Measurements from ENCODE around the gene FBP1.
A peak's percentile ranks its signal among the peaks of the same experiment; 100 is the strongest.

FBP1 gene

DNA sequence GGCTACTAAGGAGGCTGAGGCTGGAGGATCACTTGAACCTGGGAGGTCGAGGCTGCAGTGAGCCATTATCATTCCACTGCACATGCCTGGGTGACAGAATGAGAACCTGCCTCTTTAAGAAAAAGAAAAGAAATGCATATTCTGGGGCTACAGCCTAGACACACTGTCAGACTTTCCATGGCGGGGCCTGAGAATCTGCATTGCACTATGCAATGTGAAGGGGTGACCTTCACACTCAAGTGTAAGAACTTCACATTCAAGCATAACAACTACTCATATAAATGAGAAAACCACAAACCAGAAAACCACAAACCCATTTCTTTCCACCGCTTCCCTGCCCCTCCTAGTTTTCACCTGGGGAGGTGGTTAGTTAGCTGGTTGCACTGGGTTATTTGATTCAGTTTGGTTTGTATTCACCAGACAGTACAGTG, 27.7 kb downstream of the FBP1 start:
- Histone ChIP-seq H3K9me2 (ENCODE audit: low read depth, low read length) (no peaks in the 10 kb centered on the region), H3F3A (ENCODE audit: insufficient read depth, low read length) (no peaks in the 10 kb centered on the region), H3K4me1 (ENCODE audit: insufficient read depth, low read length, severe bottlenecking) (peaks cover 20% of the 10 kb centered on the region), H3K79me2 (ENCODE audit: insufficient read depth, low read length) (no peaks in the 10 kb centered on the region), H3K9ac (ENCODE audit: low read length) (no peak overlapping the region), H3K27me3 (ENCODE audit: insufficient read depth, low read length) (no peaks in the 10 kb centered on the region; the same call in 1 of the 2 replicates), H2AFZ (ENCODE audit: low read length) (no peak overlapping the region), H4K20me1 (ENCODE audit: insufficient read depth, low read length) (no peaks in the 10 kb centered on the region), H3K9me3 (ENCODE audit: low read length) (no peaks in the 10 kb centered on the region), H3K27ac (ENCODE audit: low read depth, low read length, poor library complexity, severe bottlenecking) (no peak overlapping the region), H3K36me3 (ENCODE audit: insufficient read depth, low read length) (no peaks in the 10 kb centered on the region), H3K4me3 (ENCODE audit: low read depth, low read length, poor library complexity, severe bottlenecking) (no peak overlapping the region), H3K4me2 (ENCODE audit: low read length) (no peak overlapping the region)
- TF ChIP-seq EZH2 (IDR thresholded peaks at IDR 0.05; ENCODE audit: borderline replicate concordance, low read length): no peak
- TF ChIP-seq, protein P1, sequence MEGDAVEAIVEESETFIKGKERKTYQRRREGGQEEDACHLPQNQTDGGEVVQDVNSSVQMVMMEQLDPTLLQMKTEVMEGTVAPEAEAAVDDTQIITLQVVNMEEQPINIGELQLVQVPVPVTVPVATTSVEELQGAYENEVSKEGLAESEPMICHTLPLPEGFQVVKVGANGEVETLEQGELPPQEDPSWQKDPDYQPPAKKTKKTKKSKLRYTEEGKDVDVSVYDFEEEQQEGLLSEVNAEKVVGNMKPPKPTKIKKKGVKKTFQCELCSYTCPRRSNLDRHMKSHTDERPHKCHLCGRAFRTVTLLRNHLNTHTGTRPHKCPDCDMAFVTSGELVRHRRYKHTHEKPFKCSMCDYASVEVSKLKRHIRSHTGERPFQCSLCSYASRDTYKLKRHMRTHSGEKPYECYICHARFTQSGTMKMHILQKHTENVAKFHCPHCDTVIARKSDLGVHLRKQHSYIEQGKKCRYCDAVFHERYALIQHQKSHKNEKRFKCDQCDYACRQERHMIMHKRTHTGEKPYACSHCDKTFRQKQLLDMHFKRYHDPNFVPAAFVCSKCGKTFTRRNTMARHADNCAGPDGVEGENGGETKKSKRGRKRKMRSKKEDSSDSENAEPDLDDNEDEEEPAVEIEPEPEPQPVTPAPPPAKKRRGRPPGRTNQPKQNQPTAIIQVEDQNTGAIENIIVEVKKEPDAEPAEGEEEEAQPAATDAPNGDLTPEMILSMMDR (IDR thresholded peaks at IDR 0.05; ENCODE audit: low read length): no peak

DNA sequence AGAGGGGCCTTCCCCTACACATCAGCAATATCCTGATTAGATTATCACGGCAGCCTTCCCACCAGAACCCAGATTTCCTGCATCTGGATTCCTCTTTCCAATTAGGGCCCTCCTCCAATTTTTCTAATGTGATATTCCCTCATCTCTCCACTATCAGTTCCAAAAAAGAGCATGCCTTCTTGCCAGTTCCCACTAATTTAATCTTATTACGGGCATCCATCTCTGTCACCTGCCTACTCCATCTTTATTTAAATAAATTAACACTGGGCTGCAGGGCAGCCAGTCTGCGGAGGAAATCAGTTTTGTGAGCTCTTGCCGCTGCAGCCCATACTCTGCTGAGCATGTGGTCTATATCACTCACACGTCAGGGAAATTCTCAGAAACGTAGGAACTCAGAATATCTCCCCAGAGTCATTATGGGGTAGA, 29.1 kb downstream of the FBP1 start:
- no peak overlapping the region for H3K4me3 ChIP-seq (ENCODE audit: low read depth, low read length, poor library complexity, severe bottlenecking)
- TF ChIP-seq EZH2 (IDR thresholded peaks at IDR 0.05; ENCODE audit: borderline replicate concordance, low read length): no peak
- H3K36me3 ChIP-seq (ENCODE audit: insufficient read depth, low read length): no peaks in the 10 kb centered on the region
- peak overlapping the region; percentile 21 for H3K27ac ChIP-seq (ENCODE audit: low read depth, low read length, poor library complexity, severe bottlenecking)
- H3K4me2 ChIP-seq (ENCODE audit: low read length): no peak overlapping the region
- H3K27me3 ChIP-seq (ENCODE audit: insufficient read depth, low read length): no peaks in the 10 kb centered on the region; the same call in 1 of the 2 replicates
- H3K79me2 ChIP-seq (ENCODE audit: insufficient read depth, low read length): no peaks in the 10 kb centered on the region
- H2AFZ ChIP-seq (ENCODE audit: low read length): no peak overlapping the region
- peaks cover 22% of the 10 kb centered on the region for H3K4me1 ChIP-seq (ENCODE audit: insufficient read depth, low read length, severe bottlenecking)
- no peak overlapping the region for H3K9ac ChIP-seq (ENCODE audit: low read length)
- H4K20me1 ChIP-seq (ENCODE audit: insufficient read depth, low read length): no peaks in the 10 kb centered on the region
- no peaks in the 10 kb centered on the region for H3F3A ChIP-seq (ENCODE audit: insufficient read depth, low read length)
- no peaks in the 10 kb centered on the region for H3K9me2 ChIP-seq (ENCODE audit: low read depth, low read length)
- no peaks in the 10 kb centered on the region for H3K9me3 ChIP-seq (ENCODE audit: low read length)

DNA sequence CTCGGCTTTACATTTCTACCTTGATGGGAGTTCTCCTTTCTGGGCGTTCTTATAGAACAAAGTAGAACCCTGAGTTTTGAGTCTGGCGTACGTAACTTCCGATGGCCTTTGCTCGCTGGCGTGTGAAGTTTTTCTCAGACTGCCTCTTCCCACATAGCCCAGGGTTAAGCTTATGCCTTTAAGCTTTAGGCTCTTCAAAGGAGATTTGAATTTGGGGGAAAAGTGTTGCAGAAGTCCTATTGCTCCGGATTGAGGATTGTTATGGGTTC, 32.0 kb downstream of the FBP1 start:
- Histone ChIP-seq H3K4me3 (ENCODE audit: low read depth, low read length, poor library complexity, severe bottlenecking) (no peak overlapping the region), H3K9ac (ENCODE audit: low read length) (no peak overlapping the region), H2AFZ (ENCODE audit: low read length) (no peak overlapping the region), H3F3A (ENCODE audit: insufficient read depth, low read length) (no peaks in the 10 kb centered on the region), H3K9me2 (ENCODE audit: low read depth, low read length) (no peaks in the 10 kb centered on the region), H3K79me2 (ENCODE audit: insufficient read depth, low read length) (no peaks in the 10 kb centered on the region), H3K36me3 (ENCODE audit: insufficient read depth, low read length) (no peaks in the 10 kb centered on the region), H3K27ac (ENCODE audit: low read depth, low read length, poor library complexity, severe bottlenecking) (peak overlapping the region; percentile 54), H3K4me2 (ENCODE audit: low read length) (peak overlapping the region; percentile 9; the same call in 1 of the 2 replicates), H3K27me3 (ENCODE audit: insufficient read depth, low read length) (no peaks in the 10 kb centered on the region), H4K20me1 (ENCODE audit: insufficient read depth, low read length) (no peaks in the 10 kb centered on the region), H3K4me1 (ENCODE audit: insufficient read depth, low read length, severe bottlenecking) (peaks cover 34% of the 10 kb centered on the region), H3K9me3 (ENCODE audit: low read length) (no peaks in the 10 kb centered on the region)
- TF ChIP-seq EZH2 (IDR thresholded peaks at IDR 0.05; ENCODE audit: borderline replicate concordance, low read length): no peak
- TF ChIP-seq, protein P1 (IDR thresholded peaks at IDR 0.05; ENCODE audit: low read length): no peak

DNA sequence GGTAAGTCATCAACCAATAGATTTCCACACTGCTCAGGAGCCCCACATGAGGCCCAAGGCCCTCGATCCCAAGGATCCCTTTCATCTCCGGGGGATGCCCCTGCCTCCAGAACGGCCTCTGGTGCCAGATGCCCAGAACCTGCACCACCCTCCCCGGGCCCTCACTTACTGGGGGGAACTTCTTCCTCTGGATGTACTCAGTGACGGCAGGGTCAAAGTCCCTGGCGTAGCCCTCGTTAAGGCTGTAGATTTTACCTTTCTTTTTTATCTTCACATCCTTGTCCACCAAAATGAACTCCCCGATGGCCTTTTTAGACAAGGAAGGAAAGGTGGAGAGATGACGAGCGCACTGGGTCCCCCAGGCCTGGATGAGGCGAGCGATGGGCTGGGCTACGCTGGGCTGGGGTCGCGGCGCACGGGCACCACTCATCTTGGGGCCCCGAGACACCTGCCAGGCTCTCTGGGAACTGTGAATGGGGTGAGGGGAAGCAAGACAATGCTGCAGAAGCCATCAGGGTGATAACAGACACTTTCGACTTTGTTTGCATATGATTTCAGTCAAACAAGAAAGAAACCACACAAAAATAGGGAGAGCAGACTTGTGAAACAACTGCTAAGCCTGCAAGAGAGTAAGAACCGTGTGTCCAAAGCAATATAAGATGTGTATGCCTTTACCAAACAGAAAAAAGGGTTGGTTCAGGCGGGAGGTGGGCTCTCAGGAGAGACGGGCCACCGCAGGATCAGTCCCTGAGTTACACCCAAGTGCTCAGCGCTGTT, 32.5 kb downstream of the FBP1 start:
- Histone ChIP-seq H3F3A (ENCODE audit: insufficient read depth, low read length) (no peaks in the 10 kb centered on the region), H3K4me2 (ENCODE audit: low read length) (peak overlapping the region; percentile 10; the same call in 1 of the 2 replicates), H3K9me2 (ENCODE audit: low read depth, low read length) (no peaks in the 10 kb centered on the region), H3K27me3 (ENCODE audit: insufficient read depth, low read length) (no peaks in the 10 kb centered on the region), H3K9me3 (ENCODE audit: low read length) (no peaks in the 10 kb centered on the region), H3K36me3 (ENCODE audit: insufficient read depth, low read length) (no peaks in the 10 kb centered on the region), H3K27ac (ENCODE audit: low read depth, low read length, poor library complexity, severe bottlenecking) (peak overlapping the region; percentile 54), H2AFZ (ENCODE audit: low read length) (no peak overlapping the region), H3K4me1 (ENCODE audit: insufficient read depth, low read length, severe bottlenecking) (peaks cover 34% of the 10 kb centered on the region), H3K4me3 (ENCODE audit: low read depth, low read length, poor library complexity, severe bottlenecking) (no peak overlapping the region), H4K20me1 (ENCODE audit: insufficient read depth, low read length) (no peaks in the 10 kb centered on the region), H3K9ac (ENCODE audit: low read length) (no peak overlapping the region), H3K79me2 (ENCODE audit: insufficient read depth, low read length) (no peaks in the 10 kb centered on the region)
- TF ChIP-seq EZH2 (IDR thresholded peaks at IDR 0.05; ENCODE audit: borderline replicate concordance, low read length): no peak
- TF ChIP-seq, protein P1 (IDR thresholded peaks at IDR 0.05; ENCODE audit: low read length): no peak

Data from OCI-LY1 (cell line).